WERI-Rb-1 (cell line): ENCODE results near the gene REC8.
A peak's percentile ranks its signal among the peaks of the same experiment; 100 is the strongest.

Source experiments
- DNase-seq: peaks from one replicate; pipeline ENCODE4 v3.0.0-alpha.2; 2020
- H3K27ac ChIP-seq: fragments of 250-450 bp; sonication (Bioruptor Pico); 2 replicates; pipeline ENCODE4 v1.5.1; 2020; ENCODE audit warnings: mild to moderate bottlenecking, moderate library complexity
- H3K27me3 ChIP-seq: fragments of 250-450 bp; sonication (Bioruptor Pico); 2 replicates; pipeline ENCODE4 v1.5.1; 2021; ENCODE audit warnings: mild to moderate bottlenecking, low read depth, moderate library complexity; ENCODE audit not compliant: insufficient read depth, severe bottlenecking
- H3K36me3 ChIP-seq: fragments of 250-450 bp; sonication (Bioruptor Pico); 2 replicates; pipeline ENCODE4 v1.5.1; 2020; ENCODE audit warnings: mild to moderate bottlenecking, moderate library complexity
- H3K4me3 ChIP-seq: 2 replicates; pipeline ENCODE4 v1.5.1; 2011; ENCODE audit warnings: low read depth, mild to moderate bottlenecking, control low read depth, low read length
- H3K9me3 ChIP-seq: fragments of 250-450 bp; sonication (Bioruptor Pico); 2 replicates; pipeline ENCODE4 v1.5.1; 2021; ENCODE audit warnings: mild to moderate bottlenecking, moderate library complexity; ENCODE audit not compliant: severe bottlenecking
- CTCF ChIP-seq: IDR thresholded peaks from 2 replicates; pipeline ENCODE4 v1.5.1; 2011; ENCODE audit warnings: low read depth, mild to moderate bottlenecking, control low read depth, inconsistent platforms, low read length

REC8 gene

GRCh38 chr14:24136684-24137528 lies 35.0 kb upstream of the REC8 start:
- Histone ChIP-seq H3K9me3 (no peaks in the 10 kb centered on the region), H3K27me3 (no peaks in the 10 kb centered on the region), H3K4me3 (peak overlapping the region; percentile 74), H3K27ac (peak overlapping the region; percentile 73; the same call in 1 of the 2 replicates), H3K36me3 (peaks cover 28% of the 10 kb centered on the region)
- no peak for DNase-seq
- TF ChIP-seq CTCF: no peak

- no peaks in the 10 kb centered on the region for H3K27me3 ChIP-seq
- H3K27ac ChIP-seq: no peak overlapping the region
- TF ChIP-seq CTCF: no peak
- H3K9me3 ChIP-seq: no peaks in the 10 kb centered on the region
- DNase-seq: no peak
- H3K36me3 ChIP-seq: peaks cover 28% of the 10 kb centered on the region
- H3K4me3 ChIP-seq: no peak overlapping the region
Measured at GRCh38 chr14:24137529-24138395, 34.1 kb upstream of the REC8 start.

- Histone ChIP-seq H3K27me3 (no peaks in the 10 kb centered on the region), H3K27ac (no peak overlapping the region), H3K4me3 (no peak overlapping the region), H3K9me3 (no peaks in the 10 kb centered on the region), H3K36me3 (peaks cover 31% of the 10 kb centered on the region)
- no peak for TF ChIP-seq CTCF
- peak; percentile 50 for DNase-seq
Measured at GRCh38 chr14:24138396-24139271, 33.2 kb upstream of the REC8 start.

- DNase-seq: peak; percentile 35
- Histone ChIP-seq H3K4me3 (peak overlapping the region; percentile 87), H3K27ac (peak overlapping the region; percentile 96; the same call in 1 of the 2 replicates), H3K9me3 (no peaks in the 10 kb centered on the region), H3K27me3 (no peaks in the 10 kb centered on the region), H3K36me3 (peaks cover 38% of the 10 kb centered on the region)
- TF ChIP-seq CTCF: peak; percentile 23; the same call in 1 of the 2 replicates
Measured at GRCh38 chr14:24139272-24139934, 32.5 kb upstream of the REC8 start.
